ENCODE measurements around the gene ABHD10. TPM values are rescaled to one million over a fixed set of nuclear protein-coding genes. Genes with fewer than 3 reads are reported as not detected.

Gene ABHD10
- total RNA-seq, 4 donors from 2014 or later: 13.2 to 21.7 (median 16.8) TPM

DNA sequence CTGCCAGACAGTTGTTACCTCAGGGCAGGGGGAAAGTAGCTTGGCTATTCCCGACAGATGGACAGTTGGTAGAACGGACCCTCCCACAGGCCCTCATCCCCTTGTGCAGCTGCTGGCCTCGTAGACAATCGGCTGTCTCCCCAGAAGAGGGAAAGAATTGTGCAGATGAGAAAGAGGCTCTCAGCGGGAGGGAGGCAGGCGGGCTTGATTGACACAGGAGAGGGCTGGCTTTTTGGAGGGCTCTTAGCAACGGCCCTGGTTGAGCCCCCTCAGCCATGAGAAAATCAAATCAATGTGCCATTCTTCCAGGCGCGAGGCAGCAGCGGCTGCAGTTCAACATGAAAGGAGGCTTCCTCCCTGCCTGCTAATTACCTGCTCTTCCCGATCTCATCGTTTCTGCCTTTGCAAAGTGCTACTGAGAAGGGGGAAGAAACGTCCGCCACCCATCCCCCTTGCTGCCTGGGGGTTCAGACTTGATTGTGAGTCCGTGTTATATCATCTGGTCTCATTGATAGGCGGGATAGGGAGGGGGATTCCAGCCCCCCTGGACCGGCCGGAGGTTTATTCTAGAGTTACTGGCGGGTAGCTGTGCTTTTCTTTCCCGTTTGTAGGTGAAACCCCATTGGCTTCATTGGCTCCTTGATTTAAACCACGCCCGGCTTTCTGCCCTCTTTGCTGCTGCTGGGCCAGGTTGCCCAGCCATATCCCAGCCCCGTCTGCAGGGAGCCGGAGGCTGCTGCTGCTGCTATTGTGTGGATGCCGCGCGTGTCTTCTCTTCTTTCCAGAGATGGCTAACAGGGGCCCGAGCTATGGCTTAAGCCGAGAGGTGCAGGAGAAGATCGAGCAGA lies 20.0 kb downstream of the ABHD10 start, which contains the start of gene TAGLN3:
Gene TAGLN3, plus strand, starts transcription at position 287 of the 848 bp plus-strand sequence. Its CDS starts 501 bp downstream, at position 788.
- no peak for DNase-seq (ENCODE audit: low spot score in 2 of 2)
- no peak for TF ChIP-seq POLR2A (IDR thresholded peaks at IDR 0.05)
- TF ChIP-seq, protein P1, sequence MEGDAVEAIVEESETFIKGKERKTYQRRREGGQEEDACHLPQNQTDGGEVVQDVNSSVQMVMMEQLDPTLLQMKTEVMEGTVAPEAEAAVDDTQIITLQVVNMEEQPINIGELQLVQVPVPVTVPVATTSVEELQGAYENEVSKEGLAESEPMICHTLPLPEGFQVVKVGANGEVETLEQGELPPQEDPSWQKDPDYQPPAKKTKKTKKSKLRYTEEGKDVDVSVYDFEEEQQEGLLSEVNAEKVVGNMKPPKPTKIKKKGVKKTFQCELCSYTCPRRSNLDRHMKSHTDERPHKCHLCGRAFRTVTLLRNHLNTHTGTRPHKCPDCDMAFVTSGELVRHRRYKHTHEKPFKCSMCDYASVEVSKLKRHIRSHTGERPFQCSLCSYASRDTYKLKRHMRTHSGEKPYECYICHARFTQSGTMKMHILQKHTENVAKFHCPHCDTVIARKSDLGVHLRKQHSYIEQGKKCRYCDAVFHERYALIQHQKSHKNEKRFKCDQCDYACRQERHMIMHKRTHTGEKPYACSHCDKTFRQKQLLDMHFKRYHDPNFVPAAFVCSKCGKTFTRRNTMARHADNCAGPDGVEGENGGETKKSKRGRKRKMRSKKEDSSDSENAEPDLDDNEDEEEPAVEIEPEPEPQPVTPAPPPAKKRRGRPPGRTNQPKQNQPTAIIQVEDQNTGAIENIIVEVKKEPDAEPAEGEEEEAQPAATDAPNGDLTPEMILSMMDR (IDR thresholded peaks at IDR 0.05): no peak
- intact Hi-C loops (cut with DNase I; ENCODE audit: low total_unique reads): no loop called here
- H3K4me3 ChIP-seq (ENCODE audit: low read depth, poor library complexity, severe bottlenecking): peak within 1 kb of the TSS; percentile 5
- WGBS, 2 donors: 4 to 9% methylated on average over 29 to 30 of the region's 30 CpGs

DNA sequence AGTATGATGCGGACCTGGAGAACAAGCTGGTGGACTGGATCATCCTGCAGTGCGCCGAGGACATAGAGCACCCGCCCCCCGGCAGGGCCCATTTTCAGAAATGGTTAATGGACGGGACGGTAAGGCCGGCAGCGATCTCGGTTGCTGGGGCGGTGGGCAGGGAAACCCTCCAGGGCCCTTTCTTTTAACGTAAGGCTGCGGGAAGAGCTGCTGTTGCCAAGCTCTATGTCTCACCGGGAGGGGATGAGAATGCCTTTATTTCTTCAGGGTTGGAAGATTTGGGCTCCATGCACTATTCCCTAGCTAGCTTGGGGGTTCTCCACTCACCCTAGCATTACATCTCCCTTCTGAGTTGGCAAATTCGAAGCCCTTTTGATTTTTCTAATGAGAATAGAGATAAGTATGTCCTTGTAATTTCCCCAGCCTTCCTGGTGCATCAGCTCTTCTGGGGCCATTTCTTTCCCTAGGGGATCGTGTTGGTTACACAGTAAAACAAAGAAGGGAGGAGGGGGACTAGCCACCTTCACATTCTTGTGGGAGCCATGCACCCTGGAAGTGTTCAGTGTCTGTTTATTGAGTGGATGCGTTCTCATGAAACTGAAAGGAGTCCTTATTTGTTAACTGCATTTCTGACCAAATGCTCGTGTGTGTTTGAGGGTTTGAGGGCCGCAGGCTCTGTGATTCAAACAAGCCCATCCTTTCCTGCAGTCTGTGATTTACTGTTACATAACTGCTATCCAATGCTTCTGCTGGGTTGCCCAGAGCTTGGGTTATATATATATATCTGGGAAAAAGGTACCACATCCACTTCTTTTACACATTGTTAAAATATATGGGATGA lies 20.9 kb downstream of the ABHD10 start:
- H3K4me3 ChIP-seq (ENCODE audit: low read depth, poor library complexity, severe bottlenecking): no peak overlapping the region
- no peak for TF ChIP-seq POLR2A (IDR thresholded peaks at IDR 0.05)
- TF ChIP-seq, protein P1 (IDR thresholded peaks at IDR 0.05): no peak
- 33 to 38% methylated on average over 18 to 19 of the region's 19 CpGs for WGBS, 2 donors
- DNase-seq (ENCODE audit: low spot score in 2 of 2): no peak
- intact Hi-C loops (cut with DNase I; ENCODE audit: low total_unique reads): no loop called here

DNA sequence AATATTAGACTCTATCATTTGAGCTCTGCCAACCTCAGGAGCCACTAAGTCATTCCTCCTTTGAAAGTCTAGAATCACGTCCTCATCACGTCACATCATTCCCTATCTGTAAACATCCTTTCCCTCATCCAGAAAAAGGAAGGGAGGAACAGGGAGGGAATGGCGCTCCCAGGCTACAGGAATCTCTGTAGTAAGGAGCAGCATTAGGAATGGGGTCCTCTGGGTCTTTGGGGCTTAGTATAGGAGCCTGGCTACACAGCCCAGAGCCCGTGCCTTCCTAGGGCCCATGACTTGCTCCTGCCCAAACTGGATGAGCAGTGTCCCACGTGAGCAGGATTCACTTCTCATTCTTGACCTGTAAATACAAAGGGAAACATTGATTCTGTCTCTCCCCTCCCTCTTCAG lies 21.5 kb downstream of the ABHD10 start:
- TF ChIP-seq, protein P1 (IDR thresholded peaks at IDR 0.05): no peak
- intact Hi-C loops (cut with DNase I; ENCODE audit: low total_unique reads): no loop called here
- DNase-seq (ENCODE audit: low spot score in 2 of 2): no peak
- WGBS, 2 donors: 94 to 97% methylated on average over 5 of the region's 5 CpGs
- H3K4me3 ChIP-seq (ENCODE audit: low read depth, poor library complexity, severe bottlenecking): no peak overlapping the region

DNA sequence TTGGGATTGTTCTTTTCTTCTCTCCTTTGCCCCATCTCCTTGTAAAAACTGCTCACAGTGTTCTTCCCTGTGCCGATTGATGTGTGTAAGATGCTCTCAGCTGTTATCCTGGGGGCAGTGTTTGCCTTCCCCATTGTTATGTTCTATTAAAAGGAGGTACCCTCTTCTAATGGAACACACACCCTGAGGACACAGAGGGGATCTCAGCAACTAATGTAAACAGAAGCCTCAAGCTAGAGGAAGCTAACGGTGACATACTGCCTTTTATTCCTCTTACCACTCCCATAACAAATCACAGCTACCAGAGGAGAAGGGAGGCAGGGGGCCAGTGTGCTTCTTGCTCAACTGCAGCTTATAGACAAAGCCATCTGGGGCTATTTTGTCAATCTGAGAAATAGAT lies 22.1 kb downstream of the ABHD10 start:
- DNase-seq (ENCODE audit: low spot score in 2 of 2): no peak
- intact Hi-C loops (cut with DNase I; ENCODE audit: low total_unique reads): no loop called here
- 81 to 82% methylated on average over 2 of the region's 2 CpGs for WGBS, 2 donors
- TF ChIP-seq, protein P1 (IDR thresholded peaks at IDR 0.05): no peak
- TF ChIP-seq POLR2A (IDR thresholded peaks at IDR 0.05): no peak
- H3K4me3 ChIP-seq (ENCODE audit: low read depth, poor library complexity, severe bottlenecking): no peak overlapping the region

DNA sequence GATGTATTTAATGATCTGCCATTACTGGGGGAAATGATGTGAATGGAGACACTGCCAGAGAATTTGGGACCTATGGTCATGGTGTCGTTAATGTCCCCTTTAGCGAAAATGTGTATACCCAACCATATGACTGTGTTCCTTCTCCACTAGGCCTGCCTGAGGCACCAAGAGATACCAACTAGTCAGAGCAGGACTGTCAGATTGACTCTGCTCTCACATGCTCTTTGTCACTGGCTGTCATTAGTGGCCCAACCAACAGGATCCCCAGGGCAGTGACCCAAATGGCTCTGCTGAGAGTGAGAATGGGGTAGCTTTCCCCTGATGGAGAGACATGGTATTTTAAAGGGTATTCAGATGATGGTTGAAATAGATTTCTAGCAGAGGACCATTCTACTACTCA lies 22.7 kb downstream of the ABHD10 start:
- no peak overlapping the region for H3K4me3 ChIP-seq (ENCODE audit: low read depth, poor library complexity, severe bottlenecking)
- WGBS, 2 donors: 92 to 96% methylated on average over 2 of the region's 2 CpGs
- intact Hi-C loops (cut with DNase I; ENCODE audit: low total_unique reads): no loop called here
- no peak for DNase-seq (ENCODE audit: low spot score in 2 of 2)
- no peak for TF ChIP-seq POLR2A (IDR thresholded peaks at IDR 0.05)
- TF ChIP-seq, protein P1 (IDR thresholded peaks at IDR 0.05): no peak

Measured in lower leg skin (tissue), 4 donors.